ENCODE results near the gene NRCAM. TPM values are rescaled to one million over a fixed set of nuclear protein-coding genes. Genes with fewer than 3 reads are reported as not detected.

NRCAM gene
- total RNA-seq, 2 experiments from 2014 or later: 3.4 to 7.0 TPM

DNA sequence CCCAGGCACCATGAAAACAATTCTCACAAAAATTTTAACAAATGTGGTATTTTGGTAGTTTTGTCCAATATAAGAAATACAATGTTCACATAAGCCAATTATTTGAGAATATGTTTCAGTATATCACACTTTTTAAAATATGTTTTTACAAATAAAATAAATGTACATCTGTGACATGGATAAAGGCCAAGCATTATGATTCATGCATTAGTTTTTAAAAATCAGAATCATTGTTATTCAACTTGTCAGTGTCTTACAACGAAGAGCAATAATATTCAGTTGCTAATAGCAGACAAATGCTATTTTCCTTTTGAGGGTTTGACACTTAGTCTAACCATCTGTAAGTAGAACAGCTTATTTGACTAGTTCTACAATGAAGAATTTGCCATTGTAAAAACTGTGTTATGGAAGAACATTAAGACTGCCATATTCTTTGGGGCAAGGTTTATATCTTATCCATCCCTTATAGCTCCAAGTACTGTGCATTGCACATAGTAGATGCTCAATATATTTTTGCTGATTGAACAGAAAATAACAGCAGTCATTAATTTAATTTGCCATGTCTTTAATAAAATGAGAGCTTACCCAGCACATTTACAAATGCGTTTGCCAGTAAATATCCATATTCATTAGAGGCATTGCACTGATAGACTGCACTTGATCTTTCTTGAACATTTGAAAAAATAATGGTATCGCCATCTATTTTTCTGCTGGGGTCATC is 258.7 kb downstream of the NRCAM start:
- no peak overlapping the region for H3K4me3 Mint-ChIP-seq
- ATAC-seq (ENCODE audit: poor library complexity) (no peak), DNase-seq (no peak)
- POLR2A ChIA-PET: interaction anchor here (1.2 kb wide), 1 partner anchor 8 kb away, joined by 3 read pairs; no protein-coding TSS in a partner anchor
- no peaks in the 10 kb centered on the region for H3K9me3 Mint-ChIP-seq
- no peak overlapping the region for H3K27ac Mint-ChIP-seq
- H3K27me3 Mint-ChIP-seq: no peaks in the 10 kb centered on the region
- no peaks in the 10 kb centered on the region for H3K36me3 ChIP-seq (ENCODE audit: insufficient read depth, low read length)
- H3K4me1 Mint-ChIP-seq (ENCODE audit: low read depth): no peaks in the 10 kb centered on the region
- H3K9me3 ChIP-seq (ENCODE audit: control insufficient read depth in 1 of 2, insufficient read depth in 1 of 2, low read length in 2 of 2): no peaks in the 10 kb centered on the region
- H3K27me3 ChIP-seq (ENCODE audit: control insufficient read depth in 1 of 2, insufficient read depth in 2 of 2, low read length in 2 of 2): no peaks in the 10 kb centered on the region
- no peaks in the 10 kb centered on the region for H3K36me3 Mint-ChIP-seq (ENCODE audit: low read depth)
- no peak overlapping the region for H3K4me3 ChIP-seq (ENCODE audit: low read length)
- no peaks in the 10 kb centered on the region for H3K4me1 ChIP-seq (ENCODE audit: insufficient read depth, low read length)
- intact Hi-C loops (cut with DNase I, micrococcal nuclease): no loop called here
- CTCF ChIA-PET: no interaction called here
- TF ChIP-seq, protein P1, sequence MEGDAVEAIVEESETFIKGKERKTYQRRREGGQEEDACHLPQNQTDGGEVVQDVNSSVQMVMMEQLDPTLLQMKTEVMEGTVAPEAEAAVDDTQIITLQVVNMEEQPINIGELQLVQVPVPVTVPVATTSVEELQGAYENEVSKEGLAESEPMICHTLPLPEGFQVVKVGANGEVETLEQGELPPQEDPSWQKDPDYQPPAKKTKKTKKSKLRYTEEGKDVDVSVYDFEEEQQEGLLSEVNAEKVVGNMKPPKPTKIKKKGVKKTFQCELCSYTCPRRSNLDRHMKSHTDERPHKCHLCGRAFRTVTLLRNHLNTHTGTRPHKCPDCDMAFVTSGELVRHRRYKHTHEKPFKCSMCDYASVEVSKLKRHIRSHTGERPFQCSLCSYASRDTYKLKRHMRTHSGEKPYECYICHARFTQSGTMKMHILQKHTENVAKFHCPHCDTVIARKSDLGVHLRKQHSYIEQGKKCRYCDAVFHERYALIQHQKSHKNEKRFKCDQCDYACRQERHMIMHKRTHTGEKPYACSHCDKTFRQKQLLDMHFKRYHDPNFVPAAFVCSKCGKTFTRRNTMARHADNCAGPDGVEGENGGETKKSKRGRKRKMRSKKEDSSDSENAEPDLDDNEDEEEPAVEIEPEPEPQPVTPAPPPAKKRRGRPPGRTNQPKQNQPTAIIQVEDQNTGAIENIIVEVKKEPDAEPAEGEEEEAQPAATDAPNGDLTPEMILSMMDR (IDR thresholded peaks at IDR 0.05): no peak
- no peak overlapping the region for H3K27ac ChIP-seq (ENCODE audit: low read depth in 1 of 2, low read length in 2 of 2)

GRCh38 chr7:108196004-108196403 is 260.2 kb downstream of the NRCAM start:
- Histone ChIP-seq H3K36me3 (ENCODE audit: insufficient read depth, low read length) (no peaks in the 10 kb centered on the region), H3K27ac (ENCODE audit: low read depth in 1 of 2, low read length in 2 of 2) (no peak overlapping the region), H3K27me3 (ENCODE audit: control insufficient read depth in 1 of 2, insufficient read depth in 2 of 2, low read length in 2 of 2) (no peaks in the 10 kb centered on the region), H3K9me3 (ENCODE audit: control insufficient read depth in 1 of 2, insufficient read depth in 1 of 2, low read length in 2 of 2) (no peaks in the 10 kb centered on the region), H3K4me3 (ENCODE audit: low read length) (no peak overlapping the region), H3K4me1 (ENCODE audit: insufficient read depth, low read length) (no peaks in the 10 kb centered on the region)
- Mint-ChIP-seq H3K9me3 (no peaks in the 10 kb centered on the region), H3K36me3 (ENCODE audit: low read depth) (no peaks in the 10 kb centered on the region), H3K4me1 (ENCODE audit: low read depth) (no peaks in the 10 kb centered on the region), H3K27ac (no peak overlapping the region), H3K4me3 (no peak overlapping the region), H3K27me3 (no peaks in the 10 kb centered on the region)
- intact Hi-C loops (cut with DNase I, micrococcal nuclease): no loop called here
- CTCF ChIA-PET: no interaction called here
- TF ChIP-seq, protein P1 (IDR thresholded peaks at IDR 0.05): no peak
- DNase-seq (no peak), ATAC-seq (ENCODE audit: poor library complexity) (no peak)
- POLR2A ChIA-PET: interaction anchor here (1.2 kb wide), 1 partner anchor 10 kb away, joined by 3 read pairs; no protein-coding TSS in a partner anchor

DNA sequence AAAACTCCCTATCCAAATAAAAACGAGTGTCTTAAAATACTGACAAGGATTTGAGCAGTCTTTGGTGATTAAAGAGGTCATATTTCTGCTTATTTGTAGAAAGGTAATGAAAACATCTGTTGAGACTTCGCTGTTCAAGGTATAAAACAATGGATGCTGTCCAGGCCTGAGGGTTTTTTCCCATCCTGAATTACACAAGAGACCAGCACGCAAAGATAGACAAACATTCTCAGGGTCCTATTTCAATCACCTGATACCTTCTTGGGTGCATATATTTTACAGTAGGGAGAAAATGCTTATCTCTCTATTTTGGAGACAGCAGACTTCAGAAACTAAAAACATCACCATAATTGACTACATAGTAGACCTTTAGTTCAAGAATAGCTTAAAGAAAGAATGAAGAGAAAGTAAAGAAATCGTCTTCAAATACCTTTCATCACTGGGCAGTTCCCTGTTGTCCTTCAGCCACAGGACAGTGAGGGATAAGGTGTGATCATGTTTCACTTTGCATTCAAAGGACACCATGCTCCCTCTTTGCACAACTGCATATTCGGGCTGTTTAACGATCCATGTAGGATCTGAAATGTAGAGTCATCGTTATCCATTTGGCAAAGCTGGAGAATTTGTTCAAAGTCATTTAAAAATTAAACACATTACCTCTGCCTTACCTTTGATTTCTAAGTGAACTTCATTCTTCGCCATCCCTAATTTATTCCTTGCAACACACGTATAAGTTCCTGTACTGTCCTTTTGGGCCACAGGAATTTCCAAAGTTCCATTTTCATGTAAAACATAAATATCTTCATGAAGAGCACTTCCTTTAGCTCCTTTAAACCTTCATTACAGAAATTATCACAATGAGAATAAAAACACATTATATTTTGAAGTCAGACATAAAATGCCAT is 262.4 kb downstream of the NRCAM start:
- no peak overlapping the region for H3K4me3 ChIP-seq (ENCODE audit: low read length)
- H3K36me3 Mint-ChIP-seq (ENCODE audit: low read depth): no peaks in the 10 kb centered on the region

More for the DNA sequence above, 262.4 kb downstream of the NRCAM start:
- TF ChIP-seq, protein P1 (IDR thresholded peaks at IDR 0.05): no peak
- ATAC-seq (ENCODE audit: poor library complexity) (no peak), DNase-seq (no peak)
- Mint-ChIP-seq H3K27ac (no peak overlapping the region), H3K4me1 (ENCODE audit: low read depth) (no peaks in the 10 kb centered on the region), H3K4me3 (no peak overlapping the region), H3K9me3 (no peaks in the 10 kb centered on the region), H3K27me3 (no peaks in the 10 kb centered on the region)
- ChIA-PET POLR2A (no interaction called here), CTCF (no interaction called here)
- intact Hi-C loops (cut with DNase I, micrococcal nuclease): no loop called here
- Histone ChIP-seq H3K27me3 (ENCODE audit: control insufficient read depth in 1 of 2, insufficient read depth in 2 of 2, low read length in 2 of 2) (no peaks in the 10 kb centered on the region), H3K9me3 (ENCODE audit: control insufficient read depth in 1 of 2, insufficient read depth in 1 of 2, low read length in 2 of 2) (no peaks in the 10 kb centered on the region), H3K27ac (ENCODE audit: low read depth in 1 of 2, low read length in 2 of 2) (no peak overlapping the region), H3K36me3 (ENCODE audit: insufficient read depth, low read length) (no peaks in the 10 kb centered on the region), H3K4me1 (ENCODE audit: insufficient read depth, low read length) (no peaks in the 10 kb centered on the region)
